Spleen (tissue), 13 donors: ENCODE measurements around the gene ASMT. TPM values are rescaled to one million over a fixed set of nuclear protein-coding genes. Genes with fewer than 3 reads are reported as not detected.
A peak's percentile ranks its signal among the peaks of the same experiment; 100 is the strongest.
"Not testable (repeated sequence)": the region's sequence is repeated elsewhere in the genome, so short reads cannot be mapped to it uniquely, and the experiment has no call there.

Experiments
- DNase-seq: peaks from one replicate; pipeline ENCODE4 v3.0.0-alpha.2; 2020
- H3K27ac ChIP-seq, 8 donors: fragments of 200-600 bp; sonication (generic) in 7 of 8; 1 replicate in 4 of 8; 2 replicates in 4 of 8; pipeline versions ENCODE4 v1.5.0 to v1.8.0; 2016 to 2021; ENCODE audit warnings: inconsistent platforms in 4 of 8, mild to moderate bottlenecking in 4 of 8, moderate library complexity in 1 of 8
- H3K27me3 ChIP-seq, 7 donors: fragments of 200-600 bp; sonication (generic) in 6 of 7; replicated peaks in 1 of 7; 1 replicate in 4 of 7; 2 replicates in 3 of 7; pipeline versions ENCODE4 v1.5.0 to v1.8.0; 2016 to 2021; ENCODE audit warnings: inconsistent platforms in 3 of 7, mild to moderate bottlenecking in 1 of 7
- H3K36me3 ChIP-seq, 6 donors: fragments of 200-600 bp; sonication (generic) in 5 of 6; 1 replicate in 4 of 6; 2 replicates in 2 of 6; pipeline versions ENCODE4 v1.5.0 to v1.8.0; 2016 to 2021; ENCODE audit warnings: inconsistent platforms in 2 of 6
- H3K4me1 ChIP-seq, 6 donors: fragments of 200-600 bp; sonication (generic) in 5 of 6; 1 replicate in 3 of 6; 2 replicates in 3 of 6; pipeline versions ENCODE4 v1.5.0 to v1.8.0; 2016 to 2021; ENCODE audit warnings: inconsistent platforms in 3 of 6
- H3K4me3 ChIP-seq, 8 donors: fragments of 200-600 bp; sonication (generic) in 7 of 8; 1 replicate in 4 of 8; 2 replicates in 4 of 8; pipeline versions ENCODE4 v1.5.0 to v1.8.0; 2016 to 2021; ENCODE audit warnings: inconsistent platforms in 4 of 8, mild to moderate bottlenecking in 4 of 8, moderate library complexity in 2 of 8
- H3K9me3 ChIP-seq, 8 donors: fragments of 200-600 bp; sonication (generic) in 7 of 8; 1 replicate in 4 of 8; 2 replicates in 4 of 8; pipeline versions ENCODE4 v1.5.0 to v1.8.0; 2016 to 2021; ENCODE audit warnings: inconsistent platforms in 4 of 8
- POLR2A ChIP-seq, 3 donors: fragments of 450-650 bp; IDR thresholded peaks; one replicate each; pipeline ENCODE4 v1.5.1; 2017; ENCODE audit warnings: antibody characterized with exemption in 3 of 3, mild to moderate bottlenecking in 1 of 3
- POLR2AphosphoS5 ChIP-seq, 3 donors: sonication (generic); formaldehyde crosslinking; IDR thresholded peaks; one replicate each; pipeline ENCODE4 v1.5.1; 2017; ENCODE audit warnings: antibody characterized with exemption in 3 of 3
- WGBS, 5 donors: extraction: QIAGEN DNeasy Blood & Tissue Kit in 3 of 5; methylation state at CpG; one replicate each; pipeline versions ENCODE4 v1.1.5 to v1.1.7; 2013 to 2018; 5-methylcytosine and 5-hydroxymethylcytosine counted together
- intact Hi-C: fragments of 100-400 bp; cut with DNase I; formaldehyde crosslinking; loops from one replicate; pipeline ENCODE4 v1.15.0; 2023; ENCODE audit warnings: low total_unique reads
- long read RNA-seq, 2 donors: transcript quantifications; one replicate each; lab custom pipeline, GENCODE V29; 2026
- polyA plus RNA-seq, 3 donors: library from polyadenylated mRNA; stranded (reverse); fragments of 200-250 nt; gene quantifications; one replicate each; pipeline ENCODE4 v1.2.1, GENCODE V29; 2013
- total RNA-seq, 7 donors: library from RNA; depleted of rRNA in 3 of 7; stranded (reverse); fragments of >200 nt in 3 of 7; fragmentation: NEBNext Ultra II Directional in 4 of 7; extraction: Animal tissue kit (Norgen Biotek cat#: 25700) in 4 of 7; gene quantifications; one replicate each; pipeline versions ENCODE4 v1.1.0 to v1.2.1, GENCODE V29; 2016 to 2021
- TF ChIP-seq, protein P1 (sequence below), 11 experiments: fragments of 200-600 bp in 7 of 11; fragments of 450-650 bp in 4 of 11; sonication (generic) in 4 of 11; IDR thresholded peaks in 8 of 11; conservative IDR thresholded peaks in 3 of 11; 1 replicate in 7 of 11; 2 replicates in 4 of 11; pipeline versions ENCODE4 v1.4.0 to v1.8.0; 2016 to 2021; ENCODE audit warnings: antibody characterized with exemption in 11 of 11, inconsistent platforms in 4 of 11, mild to moderate bottlenecking in 1 of 11
- donor health status: healthy with polysubstance abuse.
- donor health status: DM: no; HTN: no; CAD: no; lungs with moderate emphysema.
- donor health status: DM: no; HTN: no; CAD: no.
- donor health status: Bipolar disorder and iron deficiency.
- donor health status: healthy.
- donor health status: DM: no; HTN: no; CAD: no.
- donor health status: DM: yes; HTN: yes; CAD: no.

Gene ASMT, protein sequence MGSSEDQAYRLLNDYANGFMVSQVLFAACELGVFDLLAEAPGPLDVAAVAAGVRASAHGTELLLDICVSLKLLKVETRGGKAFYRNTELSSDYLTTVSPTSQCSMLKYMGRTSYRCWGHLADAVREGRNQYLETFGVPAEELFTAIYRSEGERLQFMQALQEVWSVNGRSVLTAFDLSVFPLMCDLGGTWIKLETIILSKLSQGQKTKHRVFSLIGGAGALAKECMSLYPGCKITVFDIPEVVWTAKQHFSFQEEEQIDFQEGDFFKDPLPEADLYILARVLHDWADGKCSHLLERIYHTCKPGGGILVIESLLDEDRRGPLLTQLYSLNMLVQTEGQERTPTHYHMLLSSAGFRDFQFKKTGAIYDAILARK
- total RNA-seq (1 to 10 TPM in 1 of 7 donors, under 1 TPM in 4, not detected in 2; 0.25 to 9.6 (median 0.54) TPM), polyA plus RNA-seq (1 to 10 TPM in 2 of 3 donors, under 1 TPM in 1; 0.11 to 3.9 (median 1.2) TPM)
- long read RNA-seq, donor 1: 0 reads
- long read RNA-seq, donor 2: 0 reads

DNA sequence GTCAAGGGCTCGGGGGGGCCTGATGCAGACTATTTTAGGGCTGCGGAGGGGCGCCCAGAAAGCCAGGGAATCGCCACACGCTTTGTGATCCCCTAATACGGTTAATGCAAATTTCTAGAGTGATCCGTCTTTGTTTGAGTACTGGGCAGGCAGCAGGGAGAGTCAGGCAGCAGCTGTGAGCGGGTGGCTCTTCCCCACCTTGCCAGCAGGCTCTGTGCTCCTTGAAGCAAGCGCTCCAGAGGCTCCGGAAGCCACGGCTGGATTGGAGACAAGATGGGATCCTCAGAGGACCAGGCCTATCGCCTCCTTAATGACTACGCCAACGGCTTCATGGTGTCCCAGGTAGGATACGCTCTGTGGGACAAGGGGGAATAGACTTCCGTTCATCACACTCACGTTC is at the start of gene ASMT:
Gene ASMT (plus strand): TSS at position 133 of the 400 bp plus-strand sequence. CDS start 141 bp downstream, at position 274.
- Histone ChIP-seq H3K4me1 (no peaks in the 10 kb centered on the region), H3K9me3 (no peaks in the 10 kb centered on the region), H3K36me3 (no peaks in the 10 kb centered on the region), H3K27ac (no peak within 1 kb of the TSS), H3K27me3 (no peaks in the 10 kb centered on the region), H3K4me3 (no peak within 1 kb of the TSS)
- DNase-seq: no peak
- intact Hi-C loops: no loop called here
- no peak for TF ChIP-seq POLR2A (IDR thresholded peaks at IDR 0.05)
- TF ChIP-seq, protein P1, sequence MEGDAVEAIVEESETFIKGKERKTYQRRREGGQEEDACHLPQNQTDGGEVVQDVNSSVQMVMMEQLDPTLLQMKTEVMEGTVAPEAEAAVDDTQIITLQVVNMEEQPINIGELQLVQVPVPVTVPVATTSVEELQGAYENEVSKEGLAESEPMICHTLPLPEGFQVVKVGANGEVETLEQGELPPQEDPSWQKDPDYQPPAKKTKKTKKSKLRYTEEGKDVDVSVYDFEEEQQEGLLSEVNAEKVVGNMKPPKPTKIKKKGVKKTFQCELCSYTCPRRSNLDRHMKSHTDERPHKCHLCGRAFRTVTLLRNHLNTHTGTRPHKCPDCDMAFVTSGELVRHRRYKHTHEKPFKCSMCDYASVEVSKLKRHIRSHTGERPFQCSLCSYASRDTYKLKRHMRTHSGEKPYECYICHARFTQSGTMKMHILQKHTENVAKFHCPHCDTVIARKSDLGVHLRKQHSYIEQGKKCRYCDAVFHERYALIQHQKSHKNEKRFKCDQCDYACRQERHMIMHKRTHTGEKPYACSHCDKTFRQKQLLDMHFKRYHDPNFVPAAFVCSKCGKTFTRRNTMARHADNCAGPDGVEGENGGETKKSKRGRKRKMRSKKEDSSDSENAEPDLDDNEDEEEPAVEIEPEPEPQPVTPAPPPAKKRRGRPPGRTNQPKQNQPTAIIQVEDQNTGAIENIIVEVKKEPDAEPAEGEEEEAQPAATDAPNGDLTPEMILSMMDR (IDR thresholded peaks at IDR 0.05 in 8 of 11, conservative IDR thresholded peaks at IDR 0.05 in 3 of 11): no peak
- no peak for TF ChIP-seq POLR2AphosphoS5 (IDR thresholded peaks at IDR 0.05)
- WGBS, 5 donors: 74 to 88% (median 78%) methylated on average over 17 of the region's 17 CpGs

DNA sequence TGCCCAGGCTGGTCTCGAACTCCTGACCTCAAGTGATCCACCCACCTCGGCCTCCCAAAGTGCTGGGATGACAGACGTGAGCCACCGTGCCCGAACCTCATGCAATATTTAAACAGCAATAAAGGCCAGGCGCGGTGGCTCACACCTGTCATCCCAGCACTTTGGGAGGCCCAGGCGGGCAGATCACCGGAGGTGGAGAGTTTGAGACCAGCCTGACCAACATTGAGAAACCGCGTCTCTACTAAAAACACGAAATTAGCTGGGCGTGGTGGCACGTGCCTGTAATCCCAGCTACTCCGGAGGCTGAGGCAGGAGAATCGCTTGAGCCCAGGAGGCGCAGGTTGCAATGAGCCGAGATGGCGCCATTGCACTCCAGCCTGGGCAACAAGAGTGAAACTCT is 40.7 kb upstream of the ASMT start:
- not testable (repeated sequence) for H3K4me3 ChIP-seq, H3K27ac ChIP-seq, H3K27me3 ChIP-seq, H3K36me3 ChIP-seq, H3K9me3 ChIP-seq, DNase-seq
- WGBS, 5 donors: 92 to 98% (median 93%) methylated on average over 19 of the region's 19 CpGs
- intact Hi-C loops: loop anchor here (10.0 kb wide), 1 partner anchor 119 kb away; the partner anchor contains the start of gene ASMTL
- peaks cover 0 to 22% (median 12%) of the 10 kb centered on the region in 6 donors for H3K4me1 ChIP-seq

DNA sequence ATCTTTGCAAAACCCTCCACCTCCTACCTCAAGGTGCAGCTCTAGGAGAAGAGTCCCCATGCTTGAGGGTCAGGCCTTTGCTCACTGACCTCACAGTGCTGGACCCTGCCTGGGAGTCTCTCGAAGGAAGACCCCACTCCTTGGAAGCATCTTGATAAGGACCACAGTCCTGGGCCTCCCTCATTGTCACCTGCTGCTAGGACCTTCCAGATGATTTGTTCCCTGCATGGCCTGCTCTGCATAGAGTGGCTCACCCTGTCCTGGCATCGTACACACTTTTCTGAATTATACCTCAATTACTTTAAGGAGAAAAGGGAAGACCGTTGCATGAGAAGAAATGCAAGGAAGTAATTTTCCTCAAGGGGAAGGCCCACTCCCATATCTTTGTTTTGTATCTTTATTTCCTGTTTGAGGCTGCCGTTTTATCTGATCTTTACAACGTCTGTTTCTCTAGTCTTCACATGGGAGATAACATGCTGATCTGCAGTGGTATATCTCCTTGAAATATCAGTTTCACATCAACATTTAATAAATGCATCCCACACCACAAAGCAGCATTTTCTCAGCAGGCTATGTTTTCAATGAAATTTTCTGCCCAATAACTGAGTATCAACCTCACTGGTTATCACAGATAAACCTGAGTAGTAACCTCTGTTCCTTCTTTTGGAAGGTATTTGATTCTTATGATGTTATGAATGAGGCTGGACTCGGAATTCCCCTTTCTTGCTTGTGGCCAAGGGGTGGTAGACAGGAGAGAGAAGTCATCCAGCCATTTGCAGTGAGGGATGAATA is 38.5 kb upstream of the ASMT start:
- H3K4me3 ChIP-seq: no peak overlapping the region
- intact Hi-C loops: loop anchor here (10.0 kb wide), 1 partner anchor 122 kb away; the partner anchor contains the start of gene ASMTL
- H3K27ac ChIP-seq: peak overlapping the region in 2 of 8 donors; percentile 7 to 55
- H3K27me3 ChIP-seq: no peaks in the 10 kb centered on the region
- no peaks in the 10 kb centered on the region for H3K36me3 ChIP-seq
- H3K9me3 ChIP-seq: no peaks in the 10 kb centered on the region
- TF ChIP-seq POLR2A (IDR thresholded peaks at IDR 0.05) (no peak), POLR2AphosphoS5 (IDR thresholded peaks at IDR 0.05) (no peak)
- TF ChIP-seq, protein P1 (IDR thresholded peaks at IDR 0.05 in 8 of 11, conservative IDR thresholded peaks at IDR 0.05 in 3 of 11): no peak
- 37 to 48% (median 40%) methylated on average over 6 of the region's 6 CpGs for WGBS, 5 donors
- no peak for DNase-seq
- H3K4me1 ChIP-seq: peaks cover 0 to 15% (median 0%) of the 10 kb centered on the region in 6 donors

DNA sequence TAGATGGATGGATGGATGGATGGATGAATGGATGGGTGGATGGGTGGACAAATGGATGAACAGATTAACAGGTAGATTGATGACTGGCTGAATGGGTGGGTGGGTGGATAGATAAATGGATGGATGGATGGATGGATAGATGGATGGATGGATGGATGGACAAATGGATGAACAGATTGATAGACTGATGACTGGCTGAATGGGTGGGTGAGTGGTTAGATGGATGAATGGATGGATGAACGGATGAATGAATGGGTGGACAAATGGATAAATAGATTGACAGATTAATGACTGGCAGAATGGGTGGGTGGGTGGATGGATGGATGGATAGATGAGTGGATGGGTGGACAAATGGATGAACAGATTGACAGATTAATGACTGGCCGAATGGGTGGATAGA is 37.0 kb upstream of the ASMT start:
- Histone ChIP-seq H3K9me3 (no peaks in the 10 kb centered on the region), H3K27ac (peak overlapping the region in 1 of 8 donors; percentile 24), H3K4me1 (peaks cover 0 to 17% (median 0%) of the 10 kb centered on the region in 6 donors), H3K4me3 (no peak overlapping the region), H3K27me3 (no peaks in the 10 kb centered on the region), H3K36me3 (no peaks in the 10 kb centered on the region)
- intact Hi-C loops: loop anchor here (10.0 kb wide), 1 partner anchor 123 kb away; the partner anchor contains the start of gene ASMTL
- no peak for DNase-seq
- TF ChIP-seq POLR2A (IDR thresholded peaks at IDR 0.05) (no peak), POLR2AphosphoS5 (IDR thresholded peaks at IDR 0.05) (no peak)
- TF ChIP-seq, protein P1 (IDR thresholded peaks at IDR 0.05 in 8 of 11, conservative IDR thresholded peaks at IDR 0.05 in 3 of 11): no peak
- WGBS, 5 donors: 76 to 83% (median 78%) methylated on average over 2 of the region's 2 CpGs
